M059J (cell line): ENCODE data around the gene SULT1A1. TPM values are rescaled to one million over a fixed set of nuclear protein-coding genes. Genes with fewer than 3 reads are reported as not detected.
"Not testable (repeated sequence)": the region's sequence is repeated elsewhere in the genome, so short reads cannot be mapped to it uniquely, and the experiment has no call there.

Experiments used
- DNase-seq: peaks from one replicate; pipeline ENCODE4 v3.0.0-alpha.2; 2012; ENCODE audit warnings: low read depth
- total RNA-seq: library from RNA; depleted of rRNA; stranded (reverse); fragments of >200 nt; shearing (Covaris generic); gene quantifications from 2 replicates; pipeline ENCODE4 v1.2.3, GENCODE V29; 2014; rRNA removed

SULT1A1 gene
- total RNA-seq: 0.91 and 1.2 TPM in 2 replicates

- no peak for DNase-seq
These were observed at the start of gene SULT1A1 for GRCh38 chr16:28609631-28610594. Gene SULT1A1 (minus strand): TSS chr16:28610044. CDS start chr16:28608855, 1,189 bp downstream.

- DNase-seq: not testable (repeated sequence)
These were observed 30.1 kb upstream of the SULT1A1 start for GRCh38 chr16:28639959-28640358.

GRCh38 chr16:28638359-28638758 lies 28.5 kb upstream of the SULT1A1 start:
- peak; percentile 11 for DNase-seq

GRCh38 chr16:28637765-28638164 lies 27.9 kb upstream of the SULT1A1 start, which contains the start of gene NPIPB8:
Gene NPIPB8 (plus strand): TSS chr16:28638065. CDS start chr16:28638361, 296 bp downstream.
- not testable (repeated sequence) for DNase-seq

GRCh38 chr16:28636093-28636823 lies 26.4 kb upstream of the SULT1A1 start:
- peak; percentile 78 for DNase-seq

- DNase-seq: not testable (repeated sequence)
These were observed 21.1 kb upstream of the SULT1A1 start for GRCh38 chr16:28630905-28631304.

GRCh38 chr16:28623172-28623711 lies 13.4 kb upstream of the SULT1A1 start:
- no peak for DNase-seq

- not testable (repeated sequence) for DNase-seq
These were observed 12.8 kb upstream of the SULT1A1 start for GRCh38 chr16:28622532-28623171.

- DNase-seq: no peak
These were observed 11.8 kb upstream of the SULT1A1 start for GRCh38 chr16:28621481-28622155.

GRCh38 chr16:28620316-28620715 lies 10.5 kb upstream of the SULT1A1 start:
- not testable (repeated sequence) for DNase-seq

- peak; percentile 76 for DNase-seq
These were observed 8.0 kb upstream of the SULT1A1 start for GRCh38 chr16:28617874-28618273.

- peak; percentile 29 for DNase-seq
These were observed 6.8 kb upstream of the SULT1A1 start for GRCh38 chr16:28616636-28617035.

GRCh38 chr16:28616224-28616577 lies 6.4 kb upstream of the SULT1A1 start:
- DNase-seq: not testable (repeated sequence)

- peak; percentile 46 for DNase-seq
These were observed 5.8 kb upstream of the SULT1A1 start for GRCh38 chr16:28615486-28616223.

- DNase-seq: not testable (repeated sequence)
These were observed 4.7 kb upstream of the SULT1A1 start for GRCh38 chr16:28614561-28614960.

- DNase-seq: not testable (repeated sequence)
These were observed 4.1 kb upstream of the SULT1A1 start for GRCh38 chr16:28613912-28614311.

GRCh38 chr16:28612359-28613280 lies 2.8 kb upstream of the SULT1A1 start:
- not testable (repeated sequence) for DNase-seq

- no peak for DNase-seq
These were observed 849 bp upstream of the SULT1A1 start for GRCh38 chr16:28610595-28611191.
